H1 (cell line): ENCODE measurements around the gene KLF16. TPM values are rescaled to one million over a fixed set of nuclear protein-coding genes. Genes with fewer than 3 reads are reported as not detected.

Experiments used
- CTCF ChIA-PET: fragments of 300-600 bp; sonication (Branson Sonifier 250); formaldehyde crosslinking; loops from one replicate; lab custom pipeline; 2021; ENCODE audit not compliant: partially characterized antibody; lab: Charles Lee
- POLR2A ChIA-PET: fragments of 300-600 bp; sonication (Branson Sonifier 250); formaldehyde crosslinking; loops from one replicate; lab custom pipeline; 2021; ENCODE audit warnings: inconsistent platforms; ENCODE audit not compliant: partially characterized antibody; lab: Charles Lee
- DNase-seq, 2 experiments: peaks; one replicate each; pipeline versions ENCODE4 v3.0.0 to v3.0.0-alpha.2; 2010 to 2022; ENCODE audit warnings: low spot score in 2 of 2, low read depth in 1 of 2, mixed read lengths in 1 of 2
- FAIRE-seq: peaks from 2 replicates; lab custom pipeline; 2011; peaks lifted over from hg19 to GRCh38; lab: Jason Lieb, UNC
- H2AFZ ChIP-seq: 2 replicates; pipeline ENCODE4 v1.8.1; 2012; ENCODE audit warnings: low read length, inconsistent platforms
- H2AK5ac ChIP-seq: 2 replicates; pipeline ENCODE4 v1.6.1; 2013; ENCODE audit warnings: low read depth, low read length
- H2BK120ac ChIP-seq: replicated peaks from 2 replicates; pipeline ENCODE3; 2013; ENCODE audit warnings: low read depth, low read length, inconsistent platforms
- H2BK12ac ChIP-seq: 2 replicates; pipeline ENCODE4 v1.6.1; 2013; ENCODE audit warnings: low read depth, low read length
- H2BK15ac ChIP-seq: 2 replicates; pipeline ENCODE4 v1.6.1; 2013; ENCODE audit warnings: low read length
- H2BK20ac ChIP-seq: 2 replicates; pipeline ENCODE4 v1.6.1; 2013; ENCODE audit warnings: low read length
- H2BK5ac ChIP-seq: 2 replicates; pipeline ENCODE4 v1.6.1; 2013; ENCODE audit warnings: low read depth, low read length
- H3K14ac ChIP-seq: 2 replicates; pipeline ENCODE4 v1.6.1; 2013; ENCODE audit warnings: inconsistent platforms; ENCODE audit not compliant: insufficient read length
- H3K18ac ChIP-seq: 2 replicates; pipeline ENCODE4 v1.6.1; 2013; ENCODE audit warnings: low read length; ENCODE audit errors: extremely low read depth
- H3K23ac ChIP-seq: 2 replicates; pipeline ENCODE4 v1.6.1; 2013; ENCODE audit warnings: inconsistent platforms; ENCODE audit not compliant: insufficient read length
- H3K23me2 ChIP-seq: 2 replicates; pipeline ENCODE4 v1.6.1; 2013; ENCODE audit warnings: low read depth, low read length
- H3K27ac ChIP-seq: 2 replicates; pipeline ENCODE4 v1.6.1; 2011; ENCODE audit warnings: low read depth, low read length, inconsistent platforms
- H3K27me3 ChIP-seq, 4 experiments: replicated peaks in 1 of 4; 1 replicate in 1 of 4; 2 replicates in 3 of 4; pipeline versions ENCODE4 v1.6.1 to v1.8.1; 2011 to 2013; ENCODE audit warnings: low read length in 3 of 4, mild to moderate bottlenecking in 3 of 4, inconsistent platforms in 2 of 4, mixed read lengths in 2 of 4, moderate library complexity in 1 of 4; ENCODE audit not compliant: control insufficient read depth in 3 of 4, insufficient read depth in 3 of 4; ENCODE audit errors: extremely low read depth in 1 of 4
- H3K36me3 ChIP-seq, 4 experiments: 2 replicates each; pipeline versions ENCODE4 v1.6.1 to v1.8.1; 2011 to 2013; ENCODE audit warnings: mild to moderate bottlenecking in 4 of 4, low read length in 3 of 4, moderate library complexity in 2 of 4, control low read depth in 1 of 4, inconsistent platforms in 1 of 4; ENCODE audit not compliant: insufficient read depth in 4 of 4, control insufficient read depth in 2 of 4
- H3K4ac ChIP-seq: replicated peaks from 2 replicates; pipeline ENCODE3; 2013; ENCODE audit warnings: low read length, low read depth, mixed read lengths, inconsistent platforms; ENCODE audit not compliant: insufficient read length
- H3K4me1 ChIP-seq, 4 experiments: replicated peaks in 1 of 4; 1 replicate in 1 of 4; 2 replicates in 3 of 4; pipeline versions ENCODE4 v1.6.1 to v1.8.1; 2011 to 2013; ENCODE audit warnings: low read length in 3 of 4, inconsistent platforms in 2 of 4, mixed read lengths in 1 of 4; ENCODE audit not compliant: insufficient read depth in 4 of 4, control insufficient read depth in 3 of 4
- H3K4me2 ChIP-seq, 2 experiments: 2 replicates each; pipeline versions ENCODE4 v1.6.1 to v1.8.1; 2011 to 2013; ENCODE audit warnings: low read depth in 2 of 2, low read length in 2 of 2, control low read depth in 1 of 2, inconsistent platforms in 1 of 2, mild to moderate bottlenecking in 1 of 2; ENCODE audit not compliant: insufficient read depth in 1 of 2
- H3K4me3 ChIP-seq, 4 experiments: fragments of 200-600, 300-600 bp in 1 of 4; sonication (generic), shearing (Covaris generic), sonication (Bioruptor Twin) in 1 of 4; 2 replicates each; pipeline versions ENCODE4 v1.5.1 to v1.8.1; 2011 to 2016; ENCODE audit warnings: low read length in 4 of 4, low read depth in 3 of 4, control low read depth in 2 of 4, inconsistent platforms in 2 of 4, mild to moderate bottlenecking in 2 of 4, mixed read lengths in 1 of 4, moderate library complexity in 1 of 4; ENCODE audit not compliant: insufficient read depth in 2 of 4; ENCODE audit errors: extremely low read depth in 1 of 4
- H3K56ac ChIP-seq: replicated peaks from 2 replicates; pipeline ENCODE3; 2013; ENCODE audit warnings: low read depth, mild to moderate bottlenecking, mixed read lengths, low read length, inconsistent platforms; ENCODE audit not compliant: insufficient read length
- H3K79me1 ChIP-seq: 2 replicates; pipeline ENCODE4 v1.6.1; 2013; ENCODE audit warnings: low read depth, low read length, control low read depth
- H3K79me2 ChIP-seq, 2 experiments: 2 replicates each; pipeline versions ENCODE4 v1.6.1 to v1.8.1; 2012 to 2013; ENCODE audit warnings: low read length in 2 of 2, mild to moderate bottlenecking in 2 of 2, inconsistent platforms in 1 of 2; ENCODE audit not compliant: insufficient read depth in 2 of 2, control insufficient read depth in 1 of 2
- H3K9ac ChIP-seq, 4 experiments: replicated peaks in 1 of 4; 1 replicate in 1 of 4; 2 replicates in 3 of 4; pipeline versions ENCODE4 v1.6.1 to v1.8.1; 2011 to 2013; ENCODE audit warnings: low read depth in 3 of 4, low read length in 3 of 4, control low read depth in 2 of 4, mild to moderate bottlenecking in 2 of 4, moderate library complexity in 2 of 4, inconsistent platforms in 1 of 4; ENCODE audit errors: extremely low read depth in 1 of 4
- H3K9me3 ChIP-seq, 2 experiments: 2 replicates each; pipeline versions ENCODE4 v1.6.1 to v1.8.1; 2012 to 2013; ENCODE audit warnings: mild to moderate bottlenecking in 2 of 2, moderate library complexity in 2 of 2, control low read depth in 1 of 2, inconsistent platforms in 1 of 2, low read depth in 1 of 2, low read length in 1 of 2, mixed read lengths in 1 of 2; ENCODE audit not compliant: insufficient read depth in 2 of 2
- H4K20me1 ChIP-seq, 2 experiments: replicated peaks in 1 of 2; 2 replicates each; pipeline versions ENCODE3 to v1.8.1; 2011 to 2013; ENCODE audit warnings: inconsistent platforms in 2 of 2, low read length in 2 of 2, mild to moderate bottlenecking in 1 of 2; ENCODE audit not compliant: insufficient read depth in 2 of 2, control insufficient read depth in 1 of 2
- H4K5ac ChIP-seq: 2 replicates; pipeline ENCODE4 v1.6.1; 2013; ENCODE audit warnings: low read length, low read depth, mixed read lengths, inconsistent platforms; ENCODE audit not compliant: insufficient read length
- H4K8ac ChIP-seq: 2 replicates; pipeline ENCODE4 v1.8.0; 2013; ENCODE audit warnings: mild to moderate bottlenecking, moderate library complexity, low read length, inconsistent platforms; ENCODE audit not compliant: insufficient read depth; ENCODE audit errors: extremely low read depth
- H4K91ac ChIP-seq: replicated peaks from 2 replicates; pipeline ENCODE3; 2013; ENCODE audit warnings: low read length, mixed read lengths, inconsistent platforms; ENCODE audit not compliant: insufficient read length
- CTBP2 ChIP-seq: IDR thresholded peaks from 2 replicates; pipeline ENCODE4 v1.7.0; 2011; ENCODE audit warnings: borderline replicate concordance, mild to moderate bottlenecking, moderate library complexity, mixed read lengths, low read length; ENCODE audit not compliant: insufficient read depth, insufficient read length
- GTF2F1 ChIP-seq: IDR thresholded peaks from 2 replicates; pipeline ENCODE4 v1.6.1; 2012; ENCODE audit warnings: low read depth, low read length, improper control_type of control experiment, borderline replicate concordance
- WGBS, 2 experiments: shearing (Covaris generic) in 1 of 2; methylation state at CpG; one replicate each; pipeline versions ENCODE4 v1.1.6 to v1.1.7; 2013 to 2015; ENCODE audit warnings: low lambda C conversion rate in 2 of 2, mixed read lengths in 2 of 2, inconsistent platforms in 1 of 2, low coverage in 1 of 2, missing lambda C conversion rate in 1 of 2; ENCODE audit not compliant: insufficient replicate concordance in 2 of 2, insufficient coverage in 1 of 2, insufficient read length in 1 of 2; ENCODE audit errors: extremely low coverage in 1 of 2, missing lambda C conversion rate in 1 of 2; 5-methylcytosine and 5-hydroxymethylcytosine counted together
- polyA plus RNA-seq, 7 experiments: library from polyadenylated mRNA; depleted of rRNA in 3 of 7; stranded (reverse) in 5 of 7; unstranded in 2 of 7; fragments of >200 nt in 5 of 7; fragments of 200-250 nt in 2 of 7; gene quantifications; 1 replicate in 5 of 7; 2 replicates in 1 of 7; 4 replicates in 1 of 7; pipeline versions ENCODE4 v1.2.1 to v1.2.3, GENCODE V29; 2011 to 2013; ENCODE audit warnings: missing spikeins in 2 of 7, mixed read lengths in 2 of 7
- total RNA-seq: library from RNA; stranded (reverse); fragmentation: NEBNext Ultra II Directional; extraction: Animal tissue kit (Norgen Biotek cat#: 25700); gene quantifications from 2 replicates; pipeline ENCODE4 v1.2.1, GENCODE V29; 2021

The KLF16 gene
- total and polyA plus RNA-seq, 2 of the 8 experiments (the other 6 are each of a cell fraction or from before 2014, with no cell fraction given), result 14.3 to 45.9 TPM

DNA sequence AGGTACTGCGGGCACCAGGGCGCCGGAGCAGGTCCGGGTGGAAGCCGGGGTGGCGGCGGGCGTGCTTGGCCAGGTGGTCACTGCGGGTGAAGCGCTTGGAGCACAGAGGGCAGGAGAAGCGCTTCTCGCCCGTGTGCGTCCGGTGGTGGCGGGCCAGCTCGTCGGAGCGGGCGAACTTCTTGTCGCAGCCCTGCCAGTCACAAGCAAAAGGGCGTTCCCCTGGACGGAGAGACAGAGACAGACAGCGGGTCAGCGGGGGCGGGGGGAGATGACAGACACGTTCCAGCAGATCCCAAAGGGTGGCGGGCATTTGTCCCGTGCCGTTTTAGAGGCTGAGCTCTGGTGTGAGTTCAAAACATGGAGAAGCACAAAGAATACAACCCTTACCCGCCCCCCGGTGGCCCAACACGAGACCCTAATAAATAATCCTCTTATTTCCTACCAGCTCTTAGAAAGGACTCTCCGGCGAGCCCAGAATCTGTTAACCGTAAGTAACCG, 8.8 kb downstream of the KLF16 start:
- Histone ChIP-seq H2BK5ac (peak overlapping the region; percentile 93), H3K79me2 (peaks cover 0 to 44% of the 10 kb centered on the region in 2 experiments; a peak in 3 of 4 replicates), H4K91ac (peak overlapping the region; percentile 88), H3K9me3 (no peaks in the 10 kb centered on the region), H3K4me3 (peak overlapping the region in 2 of 4 experiments; percentile 7 to 49; a peak in 2 of 8 replicates), H3K9ac (no peak overlapping the region; a peak in 2 of 7 replicates), H2BK120ac (no peak overlapping the region), H3K4ac (peak overlapping the region; percentile 69), H2BK15ac (peak overlapping the region; percentile 46; the same call in 1 of the 2 replicates), H3K36me3 (no peaks in the 10 kb centered on the region), H3K56ac (no peak overlapping the region), H2BK12ac (no peak overlapping the region), H2AK5ac (0 out of 2 replicates have a peak overlapping the region, but pooled peaks have one; percentile 75), H3K27ac (peak overlapping the region; percentile 25; the same call in 1 of the 2 replicates), H3K23me2 (peaks cover 6% of the 10 kb centered on the region; the same call in 1 of the 2 replicates), H3K79me1 (peaks cover 19% of the 10 kb centered on the region), H4K8ac (peak overlapping the region; percentile 75), H4K5ac (peak overlapping the region; percentile 19), H3K27me3 (no peaks in the 10 kb centered on the region), H4K20me1 (peaks cover 23 to 28% of the 10 kb centered on the region in 2 experiments), H3K23ac (no peak overlapping the region), H2AFZ (no peak overlapping the region), H2BK20ac (no peak overlapping the region), H3K14ac (no peak overlapping the region), H3K18ac (peak overlapping the region; percentile 88; the same call in 1 of the 2 replicates), H3K4me1 (peaks cover 0 to 56% (median 47%) of the 10 kb centered on the region in 4 experiments; a peak in 6 of 7 replicates), H3K4me2 (peak overlapping the region; percentile 67 to 80)
- DNase-seq (no peak), FAIRE-seq (no peak)
- ChIA-PET CTCF (interaction anchor here (0.7 to 2.5 kb wide), 5 partner anchors 11 to 448 kb away, joined by 3 to 13 read pairs (median 4); no protein-coding TSS in a partner anchor), POLR2A (interaction anchor here (0.6 to 2.2 kb wide), 4 partner anchors 10 to 42 kb away, joined by 3 to 9 read pairs (median 6); no protein-coding TSS in a partner anchor)
- TF ChIP-seq GTF2F1 (no peak), CTBP2 (peak; percentile 23)
- 77% methylated on average over 15 of the region's 37 CpGs; no CpG with 5 or more reads in 1 of the 2 experiments for WGBS, 2 experiments
